Measurements from ENCODE around the gene MLIP. TPM values are rescaled to one million over a fixed set of nuclear protein-coding genes. Genes with fewer than 3 reads are reported as not detected.

Gene MLIP
- total RNA-seq, 4 donors from 2014 or later = 0.42 to 3.5 (median 1.2) TPM

DNA sequence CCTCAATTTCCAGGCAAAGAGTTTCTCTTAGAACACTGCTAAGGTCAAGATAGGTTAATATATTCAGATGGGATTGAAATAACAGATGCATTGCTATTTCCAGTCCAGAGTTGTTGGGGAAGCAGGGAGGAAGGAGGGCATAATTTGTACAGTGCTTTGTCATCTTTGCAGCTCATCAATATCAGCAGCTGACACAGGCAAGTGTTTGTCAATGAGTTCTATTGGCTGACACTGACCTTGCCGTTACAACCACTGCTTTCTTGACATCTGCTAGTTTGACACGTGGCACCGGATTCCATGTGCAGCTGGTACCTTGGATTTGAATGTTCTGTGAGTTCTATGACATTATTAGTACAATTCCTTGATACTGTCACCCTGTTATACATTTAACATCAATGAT lies 28.0 kb upstream of the MLIP start:
- Histone ChIP-seq H3K36me3 (no peaks in the 10 kb centered on the region), H3K27me3 (no peaks in the 10 kb centered on the region), H3K9me3 (no peaks in the 10 kb centered on the region), H3K27ac (replicated peaks in 1 of 4) (no peak overlapping the region), H3K4me3 (no peak overlapping the region), H3K4me1 (peaks cover 6 to 19% (median 12%) of the 10 kb centered on the region in 4 donors)
- intact Hi-C loops (cut with DNase I) = no loop called here
- 73% methylated on average over 3 of the region's 3 CpGs for WGBS
- DNase-seq (ENCODE audit: extremely low spot score) = no peak
- TF ChIP-seq POLR2AphosphoS5 (IDR thresholded peaks at IDR 0.05) (no peak), POLR2A (IDR thresholded peaks at IDR 0.05; ENCODE audit: low read depth) (no peak), EP300 (IDR thresholded peaks at IDR 0.05) (no peak)
- TF ChIP-seq, protein P1, sequence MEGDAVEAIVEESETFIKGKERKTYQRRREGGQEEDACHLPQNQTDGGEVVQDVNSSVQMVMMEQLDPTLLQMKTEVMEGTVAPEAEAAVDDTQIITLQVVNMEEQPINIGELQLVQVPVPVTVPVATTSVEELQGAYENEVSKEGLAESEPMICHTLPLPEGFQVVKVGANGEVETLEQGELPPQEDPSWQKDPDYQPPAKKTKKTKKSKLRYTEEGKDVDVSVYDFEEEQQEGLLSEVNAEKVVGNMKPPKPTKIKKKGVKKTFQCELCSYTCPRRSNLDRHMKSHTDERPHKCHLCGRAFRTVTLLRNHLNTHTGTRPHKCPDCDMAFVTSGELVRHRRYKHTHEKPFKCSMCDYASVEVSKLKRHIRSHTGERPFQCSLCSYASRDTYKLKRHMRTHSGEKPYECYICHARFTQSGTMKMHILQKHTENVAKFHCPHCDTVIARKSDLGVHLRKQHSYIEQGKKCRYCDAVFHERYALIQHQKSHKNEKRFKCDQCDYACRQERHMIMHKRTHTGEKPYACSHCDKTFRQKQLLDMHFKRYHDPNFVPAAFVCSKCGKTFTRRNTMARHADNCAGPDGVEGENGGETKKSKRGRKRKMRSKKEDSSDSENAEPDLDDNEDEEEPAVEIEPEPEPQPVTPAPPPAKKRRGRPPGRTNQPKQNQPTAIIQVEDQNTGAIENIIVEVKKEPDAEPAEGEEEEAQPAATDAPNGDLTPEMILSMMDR (IDR thresholded peaks at IDR 0.05) = no peak

DNA sequence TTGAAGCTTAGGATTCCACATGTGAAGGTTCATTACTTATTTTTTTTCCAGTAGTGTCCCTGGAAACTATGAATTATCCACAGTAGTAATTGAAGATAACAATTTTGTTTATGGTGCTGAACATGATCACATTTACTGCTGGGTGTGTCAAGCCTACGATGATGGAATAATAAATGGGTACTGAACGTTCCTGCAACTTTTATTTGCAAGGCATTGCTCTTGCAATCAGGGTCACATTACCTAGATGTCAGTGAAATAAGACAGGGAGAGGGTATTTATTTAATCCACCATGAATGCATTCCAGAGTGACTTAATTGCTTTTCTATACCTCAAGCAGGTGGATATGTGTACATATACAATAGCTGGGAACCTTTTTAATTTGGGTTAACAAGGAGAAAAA lies 27.0 kb upstream of the MLIP start:
- intact Hi-C loops (cut with DNase I) = no loop called here
- peaks cover 6 to 19% (median 12%) of the 10 kb centered on the region in 4 donors for H3K4me1 ChIP-seq
- no peak overlapping the region for H3K27ac ChIP-seq (replicated peaks in 1 of 4)
- H3K9me3 ChIP-seq = no peaks in the 10 kb centered on the region
- no peaks in the 10 kb centered on the region for H3K27me3 ChIP-seq
- H3K4me3 ChIP-seq = no peak overlapping the region
- no peak for DNase-seq (ENCODE audit: extremely low spot score)
- H3K36me3 ChIP-seq = no peaks in the 10 kb centered on the region
- no peak for TF ChIP-seq POLR2AphosphoS5 (IDR thresholded peaks at IDR 0.05)
- TF ChIP-seq EP300 (IDR thresholded peaks at IDR 0.05) = no peak
- TF ChIP-seq POLR2A (IDR thresholded peaks at IDR 0.05; ENCODE audit: low read depth) = no peak
- TF ChIP-seq, protein P1 (IDR thresholded peaks at IDR 0.05) = no peak
- WGBS = 58% methylated on average over 2 of the region's 2 CpGs

GRCh38 chr6:54085047-54085446 lies 26.2 kb upstream of the MLIP start:
- no peak for DNase-seq (ENCODE audit: extremely low spot score)
- Histone ChIP-seq H3K9me3 (no peaks in the 10 kb centered on the region), H3K27ac (replicated peaks in 1 of 4) (peak overlapping the region in 2 of 4 donors; percentile 16 to 48), H3K4me3 (no peak overlapping the region), H3K36me3 (no peaks in the 10 kb centered on the region), H3K27me3 (no peaks in the 10 kb centered on the region), H3K4me1 (peaks cover 6 to 19% (median 12%) of the 10 kb centered on the region in 4 donors)
- TF ChIP-seq, protein P1 (IDR thresholded peaks at IDR 0.05) = no peak
- TF ChIP-seq POLR2A (IDR thresholded peaks at IDR 0.05; ENCODE audit: low read depth) (no peak), EP300 (IDR thresholded peaks at IDR 0.05) (no peak), POLR2AphosphoS5 (IDR thresholded peaks at IDR 0.05) (no peak)
- intact Hi-C loops (cut with DNase I) = no loop called here
- 7% methylated on average over 2 of the region's 2 CpGs for WGBS

GRCh38 chr6:54085541-54085940 lies 25.7 kb upstream of the MLIP start:
- 14% methylated on average over 2 of the region's 2 CpGs for WGBS

More at GRCh38 chr6:54085541-54085940, 25.7 kb upstream of the MLIP start:
- Histone ChIP-seq H3K4me1 (peaks cover 6 to 19% (median 12%) of the 10 kb centered on the region in 4 donors), H3K27me3 (no peaks in the 10 kb centered on the region), H3K27ac (replicated peaks in 1 of 4) (peak overlapping the region in 2 of 4 donors; percentile 8 to 48), H3K9me3 (no peaks in the 10 kb centered on the region), H3K4me3 (no peak overlapping the region), H3K36me3 (no peaks in the 10 kb centered on the region)
- TF ChIP-seq EP300 (IDR thresholded peaks at IDR 0.05) = no peak
- no peak for TF ChIP-seq POLR2A (IDR thresholded peaks at IDR 0.05; ENCODE audit: low read depth)
- TF ChIP-seq, protein P1 (IDR thresholded peaks at IDR 0.05) = no peak
- no peak for TF ChIP-seq POLR2AphosphoS5 (IDR thresholded peaks at IDR 0.05)
- DNase-seq (ENCODE audit: extremely low spot score) = no peak
- intact Hi-C loops (cut with DNase I) = no loop called here
